ENCODE measurements around the gene MAGI3.

GRCh38 chr1:113403065-113403464 is 12.8 kb downstream of the MAGI3 start:
- TF ChIP-seq CTCF (IDR thresholded peaks at IDR 0.05; ENCODE audit: low read length) (no peak), EZH2 (IDR thresholded peaks at IDR 0.05; ENCODE audit: borderline replicate concordance, low read length) (no peak)

Data from OCI-LY1 (cell line).